ENCODE data around the gene ASTN2.
A peak's percentile ranks its signal among the peaks of the same experiment; 100 is the strongest.

Gene ASTN2

GRCh38 chr9:116687074-116687753, 727.6 kb downstream of the ASTN2 start, which contains the start of gene TRIM32:
TSS of gene TRIM32 (plus strand) at chr9:116687305. CDS start at chr9:116697743, 10,438 bp downstream.
- peak; percentile 48 for DNase-seq

- no peak for DNase-seq
Observed at GRCh38 chr9:116686693-116687073, 728.2 kb downstream of the ASTN2 start.

DNA sequence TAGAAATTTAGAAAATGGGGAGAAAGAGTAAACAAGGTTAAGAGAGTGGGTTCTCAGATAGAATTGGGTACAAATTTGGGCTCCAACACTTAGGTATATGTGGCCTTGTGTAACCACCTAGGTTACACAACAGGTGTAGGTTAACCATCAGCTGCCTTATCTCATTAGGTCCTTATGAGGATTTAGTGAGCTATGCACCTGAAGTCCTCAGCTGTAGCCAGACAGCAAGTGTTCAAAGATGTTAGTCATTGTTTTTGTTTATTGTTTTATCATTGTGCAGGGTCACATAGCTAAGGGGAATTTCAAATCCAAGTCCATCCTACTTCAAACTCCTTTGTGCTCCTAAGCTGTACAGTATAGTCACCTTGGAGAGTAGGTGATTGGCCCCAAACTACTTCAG, 728.7 kb downstream of the ASTN2 start:
- no peak for DNase-seq

DNA sequence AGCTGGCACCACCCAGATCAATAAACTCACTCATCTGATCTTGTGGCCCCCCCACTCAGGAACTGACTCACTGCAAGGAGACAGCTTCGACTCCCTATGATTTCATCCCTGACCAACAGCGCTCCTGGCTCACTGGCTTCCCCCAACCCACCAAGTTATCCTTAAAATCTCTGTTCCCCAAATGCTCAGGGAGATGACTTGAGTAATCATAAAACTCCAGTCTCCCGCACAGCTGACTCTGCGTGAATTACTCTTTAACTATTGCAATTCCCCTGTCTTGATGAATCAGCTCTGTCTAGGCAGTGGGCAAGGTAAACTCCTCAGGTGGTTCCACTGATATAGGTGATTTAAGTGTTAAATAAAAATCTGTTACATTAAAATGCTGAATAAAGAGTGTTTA, 729.7 kb downstream of the ASTN2 start:
- DNase-seq, result no peak

DNA sequence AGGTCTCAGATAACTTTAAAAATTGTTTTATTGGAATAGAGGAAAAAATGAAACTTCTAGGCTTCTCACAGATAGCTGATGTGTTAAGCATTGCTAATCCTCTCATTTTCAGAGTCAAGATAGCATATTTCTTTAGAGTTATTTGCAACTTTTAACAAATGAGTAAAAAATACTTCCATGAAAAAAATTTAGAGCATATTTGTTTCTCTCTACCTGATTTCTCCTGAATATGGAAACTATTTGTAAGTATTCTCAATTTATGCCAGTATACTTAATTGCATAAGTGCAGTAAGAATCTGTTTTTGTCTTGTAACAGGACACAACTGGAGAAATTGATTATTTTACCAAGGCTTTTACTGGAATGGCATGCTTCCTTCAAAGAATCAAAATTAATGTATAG, 731.3 kb downstream of the ASTN2 start:
- no peak for DNase-seq

DNA sequence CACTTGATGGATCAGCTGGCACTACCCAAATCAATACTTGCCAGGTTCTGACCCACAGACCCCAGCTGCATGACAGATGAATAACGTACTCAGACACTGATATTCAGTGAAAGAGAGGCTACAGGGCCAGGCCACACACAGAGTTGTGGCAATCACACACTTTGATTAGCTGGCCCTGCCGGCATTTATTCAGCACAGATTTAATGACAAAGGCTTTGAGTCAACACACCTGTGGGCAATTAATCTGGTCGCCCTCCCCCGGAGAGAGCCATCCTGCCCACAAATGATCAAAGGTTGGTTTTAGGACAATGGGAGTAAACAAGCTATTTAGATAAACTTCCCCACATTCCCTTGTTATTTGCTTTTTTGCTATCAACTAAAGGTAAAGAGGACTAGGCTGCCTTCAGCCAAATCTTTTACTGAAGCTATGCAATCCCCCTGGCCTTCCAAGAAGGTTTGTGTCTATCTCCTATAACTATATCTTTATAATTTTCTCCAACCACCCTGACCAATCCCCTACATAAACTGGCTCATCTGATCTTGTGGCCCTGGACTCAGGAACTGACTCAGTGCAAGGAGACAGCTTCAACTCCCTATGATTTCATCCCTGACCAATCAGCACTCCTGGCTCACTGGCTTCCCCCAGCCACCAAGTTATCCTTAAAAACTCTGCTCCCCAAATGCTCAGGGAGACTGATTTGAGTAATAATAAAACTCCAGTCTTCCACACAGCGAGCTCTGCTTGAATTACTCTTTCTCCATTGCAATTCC, 740.5 kb downstream of the ASTN2 start:
- DNase-seq, result no peak

DNA sequence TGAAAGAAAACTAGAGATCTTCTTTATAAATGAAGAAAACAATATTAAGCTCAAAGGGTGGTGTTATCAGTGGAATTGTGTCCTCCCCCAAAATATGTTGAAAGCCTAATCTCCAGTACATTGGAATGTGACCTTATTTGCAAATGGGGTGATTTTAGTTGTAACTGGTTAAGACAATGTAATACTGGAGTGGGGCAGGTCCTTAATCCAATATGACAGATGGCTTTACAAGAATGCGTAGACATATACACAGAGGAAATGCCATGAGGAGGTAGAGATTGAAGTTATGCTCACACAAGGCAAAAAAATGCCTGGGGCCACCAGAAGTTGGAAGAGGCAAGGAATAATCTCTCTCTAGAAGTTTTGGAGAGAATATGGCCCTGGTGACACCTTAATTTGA, 741.5 kb downstream of the ASTN2 start:
- DNase-seq, result no peak

- no peak for DNase-seq
Observed at GRCh38 chr9:116671605-116672004, 743.3 kb downstream of the ASTN2 start.

GRCh38 chr9:116668970-116669695, 745.7 kb downstream of the ASTN2 start:
- no peak for DNase-seq

- DNase-seq, result no peak
Observed at GRCh38 chr9:116663581-116663980, 751.3 kb downstream of the ASTN2 start.

DNA sequence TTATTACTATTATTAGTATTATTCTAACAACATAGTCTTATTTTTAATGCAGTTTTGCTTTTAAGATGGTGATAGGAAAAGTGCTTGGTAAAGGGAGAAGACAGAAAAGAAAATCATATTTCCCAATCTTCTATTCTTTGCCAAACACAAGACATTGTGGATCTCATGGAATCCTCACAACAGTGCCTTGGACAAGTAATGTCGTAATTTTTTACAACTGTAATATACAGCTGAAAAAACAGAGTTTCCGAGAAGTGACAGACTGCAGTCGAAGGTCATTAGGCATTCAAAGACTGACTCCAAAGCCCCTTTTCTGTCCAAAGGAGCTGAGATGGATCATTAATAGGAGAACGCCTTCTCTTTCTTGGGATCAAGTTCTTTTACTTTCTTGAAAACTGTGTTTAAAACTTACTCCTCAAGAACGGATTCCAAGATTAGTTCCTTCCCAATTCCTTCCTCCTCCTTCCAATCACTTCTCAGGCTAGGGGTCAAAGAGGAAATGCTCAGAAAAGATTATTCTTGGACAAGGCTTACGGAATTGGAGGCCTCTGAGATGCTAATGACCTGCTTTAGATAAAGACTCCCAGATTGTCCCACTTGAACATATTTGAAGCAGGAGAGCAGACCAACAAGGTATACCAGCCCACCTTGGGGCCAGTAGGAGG, 752.1 kb downstream of the ASTN2 start:
- DNase-seq, result no peak

GRCh38 chr9:116661037-116661954, 753.6 kb downstream of the ASTN2 start:
- peak; percentile 43 for DNase-seq

DNA sequence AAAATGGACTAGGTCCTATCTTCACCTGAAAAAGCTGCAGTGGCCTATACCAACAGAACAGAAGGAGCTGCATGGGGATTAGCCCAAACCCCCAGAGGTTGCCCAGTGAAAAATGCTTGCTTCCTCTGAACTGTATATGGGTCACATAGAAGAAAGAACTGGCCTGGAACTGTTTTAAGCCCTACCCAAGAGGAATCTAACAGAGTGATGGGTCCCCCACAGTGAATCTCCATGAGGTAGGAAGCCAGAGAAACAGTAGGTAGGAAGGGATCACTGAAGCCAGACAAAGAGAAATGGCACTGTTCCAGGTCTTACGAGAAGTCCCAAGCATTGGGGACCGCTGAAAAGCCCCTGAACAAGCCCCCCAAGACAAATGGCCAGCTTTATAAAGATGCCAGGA, 756.6 kb downstream of the ASTN2 start:
- no peak for DNase-seq

DNA sequence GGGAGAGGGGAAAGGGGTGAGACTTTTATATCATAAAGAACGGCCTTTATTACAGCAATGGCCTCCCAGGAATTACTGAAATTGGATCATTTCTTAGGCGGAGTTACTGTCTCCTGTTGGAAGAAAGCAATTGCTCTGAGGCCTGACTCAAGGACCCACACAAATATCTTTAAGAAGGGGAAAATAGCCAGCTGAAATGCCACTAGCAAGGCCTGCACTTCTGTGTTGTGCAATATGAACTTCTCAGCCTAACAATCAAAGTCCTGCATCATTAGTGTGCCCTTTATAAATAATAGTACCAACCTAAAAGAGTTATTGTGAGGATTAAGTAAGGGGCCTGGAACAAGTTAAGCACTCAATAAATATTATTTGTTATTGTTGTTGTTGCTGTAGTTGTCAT, 757.9 kb downstream of the ASTN2 start:
- no peak for DNase-seq

- DNase-seq, result peak; percentile 6
Observed at GRCh38 chr9:116656501-116656971, 758.3 kb downstream of the ASTN2 start.

DNA sequence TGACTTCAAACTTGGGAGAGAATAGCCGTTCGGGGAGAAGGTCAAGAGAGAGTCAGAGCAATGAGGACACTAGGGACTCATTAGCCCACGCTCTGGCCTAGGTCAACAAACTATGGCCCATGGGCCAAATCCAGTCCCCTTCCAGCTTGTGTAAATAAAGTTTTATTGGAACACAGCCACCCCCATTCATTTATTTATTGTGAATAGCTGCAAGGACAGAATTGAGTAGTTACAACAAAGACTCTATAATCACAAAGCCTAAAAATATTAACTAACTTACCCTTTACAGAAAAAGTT, 760.9 kb downstream of the ASTN2 start:
- no peak for DNase-seq

DNA sequence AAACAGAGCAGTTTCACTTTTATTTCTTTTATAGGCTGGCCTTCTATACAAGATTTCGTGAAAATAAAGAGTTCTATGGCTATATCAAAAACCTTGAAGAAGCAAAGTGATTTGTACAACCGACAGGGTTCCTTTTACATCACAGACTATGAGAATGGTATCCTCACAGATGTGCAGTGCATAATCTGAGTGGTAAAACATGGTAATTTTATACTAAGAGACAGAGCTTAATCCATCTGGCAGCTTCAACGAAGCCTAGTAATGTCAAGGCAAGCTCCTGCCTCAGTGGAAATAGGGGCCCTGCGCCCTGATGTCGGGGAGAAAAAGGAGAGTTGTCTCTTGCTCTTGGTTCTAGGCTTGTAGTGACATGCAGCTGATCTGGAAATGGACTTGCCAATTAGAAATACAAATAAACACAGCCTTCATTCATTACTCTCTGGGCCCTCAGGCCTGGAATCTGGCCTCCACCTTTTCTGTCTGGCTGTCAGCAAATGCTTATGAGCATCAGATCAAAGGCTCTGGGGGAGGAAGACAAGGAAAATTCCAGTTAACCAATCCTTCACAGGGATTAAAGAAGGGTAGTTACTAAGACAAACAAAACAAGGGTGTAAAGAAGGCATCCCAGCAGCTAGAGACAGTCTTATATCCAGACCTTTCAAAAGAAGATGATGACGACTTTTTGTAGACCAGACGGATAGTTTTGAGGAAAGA, 761.4 kb downstream of the ASTN2 start:
- no peak for DNase-seq

- DNase-seq, result no peak
Observed at GRCh38 chr9:116647515-116647809, 767.4 kb downstream of the ASTN2 start.

- DNase-seq, result peak; percentile 25
Observed at GRCh38 chr9:116646661-116647514, 768.0 kb downstream of the ASTN2 start.

GRCh38 chr9:116644091-116644688, 770.7 kb downstream of the ASTN2 start:
- DNase-seq, result no peak

All from NCI-H2029 treated with DMSO at 0.1 percent for 48 hours (cell line).